NCI-H2196 treated with DMSO at 0.1 percent for 48 hours (cell line): ENCODE data around the gene PRUNE2.
"Not testable (repeated sequence)": the region's sequence is repeated elsewhere in the genome, so short reads cannot be mapped to it uniquely, and the experiment has no call there.

Experiments used
- DNase-seq: peaks from one replicate; lab custom pipeline; 2025; ENCODE audit not compliant: unreplicated experiment; lab: John Stamatoyannopoulos, UW

PRUNE2 gene

DNA sequence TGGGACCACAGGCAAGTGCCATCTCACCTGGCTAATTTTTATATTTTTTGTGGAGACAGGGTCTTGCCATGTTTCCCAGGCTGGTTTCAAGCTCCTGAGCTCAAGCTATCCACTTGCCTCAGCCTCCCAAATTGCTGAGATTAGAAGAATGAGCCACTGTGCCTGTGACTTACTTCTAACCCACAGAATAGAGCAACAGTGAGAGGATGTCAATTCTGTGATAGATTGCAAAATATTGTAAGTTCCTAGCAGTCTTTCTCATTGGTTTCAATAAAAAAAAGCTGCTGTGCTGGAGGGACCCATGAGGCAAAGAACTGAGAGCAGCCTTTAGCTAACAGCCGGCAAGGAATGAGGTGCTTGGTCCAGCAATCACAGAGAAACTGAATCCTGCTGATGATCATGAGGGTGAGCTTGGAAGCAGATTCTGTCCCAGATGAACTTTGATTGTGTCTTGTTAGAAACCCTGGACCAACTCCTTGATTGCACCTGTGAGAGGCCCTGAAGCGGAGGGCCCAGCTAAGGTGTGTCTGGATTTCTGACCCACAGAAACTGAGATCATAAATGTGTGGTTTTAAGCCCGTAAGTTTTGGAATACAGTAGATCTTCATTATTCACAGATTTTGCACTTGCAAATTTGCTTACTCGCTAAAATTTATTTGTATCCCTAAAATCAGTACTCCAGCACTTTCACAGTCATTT lies 297.2 kb downstream of the PRUNE2 start:
- DNase-seq: no peak

DNA sequence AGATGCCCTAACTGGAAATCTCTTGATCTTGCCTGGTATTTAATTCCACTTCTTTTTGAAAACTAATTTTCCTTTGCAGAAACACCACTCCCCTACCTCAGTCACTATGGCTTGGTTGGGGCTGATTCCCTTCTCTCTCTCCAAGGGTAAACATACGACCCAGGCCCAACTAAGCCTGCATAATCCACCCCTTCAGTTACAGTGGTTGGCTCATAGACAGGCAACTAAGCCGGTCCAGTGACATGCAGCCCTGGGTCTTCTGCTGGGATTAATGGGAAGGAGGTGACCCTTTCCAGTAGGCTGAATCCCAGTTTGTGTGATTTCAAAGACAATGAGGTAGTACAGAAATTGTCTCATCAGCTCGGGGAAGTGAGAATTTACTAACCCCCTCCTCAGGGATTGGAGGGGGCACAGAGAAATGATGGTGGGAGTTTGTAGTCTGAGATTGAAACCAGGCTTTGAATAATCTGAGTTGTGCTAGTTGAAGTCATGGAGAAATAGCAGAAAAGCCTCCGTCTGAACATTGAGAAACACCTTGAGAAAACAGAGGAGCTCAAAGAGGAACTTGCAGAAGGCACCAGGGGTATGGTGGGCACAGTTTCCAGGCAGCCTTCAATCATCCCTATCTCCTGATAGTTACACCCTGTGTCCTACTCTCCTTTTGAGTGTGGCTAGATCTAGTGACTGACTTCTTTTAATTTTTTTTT lies 298.0 kb downstream of the PRUNE2 start:
- DNase-seq: no peak

GRCh38 chr9:76605321-76605900 lies 300.5 kb downstream of the PRUNE2 start:
- DNase-seq: no peak

- DNase-seq: no peak
Measured at GRCh38 chr9:76603931-76604570, 301.9 kb downstream of the PRUNE2 start.

DNA sequence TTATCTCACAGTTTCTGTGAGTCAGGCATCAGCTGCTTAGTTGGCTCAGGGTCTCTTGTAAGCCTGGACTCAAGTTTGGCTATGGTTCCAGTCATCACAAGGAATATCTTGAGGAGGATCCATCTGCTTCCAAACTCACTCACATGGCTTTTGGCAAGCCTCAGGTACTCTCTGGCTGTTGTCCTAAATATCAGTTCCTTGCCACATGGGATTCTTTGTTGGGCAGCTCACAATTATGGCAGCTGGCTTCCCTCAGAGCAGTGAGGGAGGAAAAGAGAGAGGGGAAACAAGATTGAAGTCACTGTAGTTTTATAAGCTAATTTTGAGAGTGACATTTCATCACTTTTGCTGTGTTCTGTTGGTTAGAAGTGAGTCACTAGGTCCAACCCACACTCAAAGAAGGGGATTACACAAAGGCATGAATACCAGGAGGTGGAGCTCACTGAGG lies 302.4 kb downstream of the PRUNE2 start:
- no peak for DNase-seq

GRCh38 chr9:76602199-76602598 lies 303.7 kb downstream of the PRUNE2 start:
- no peak for DNase-seq

GRCh38 chr9:76600007-76600615 lies 305.8 kb downstream of the PRUNE2 start:
- peak; percentile 39 for DNase-seq

GRCh38 chr9:76598981-76599380 lies 306.9 kb downstream of the PRUNE2 start:
- DNase-seq: no peak

GRCh38 chr9:76595645-76596044 lies 310.3 kb downstream of the PRUNE2 start:
- DNase-seq: no peak

GRCh38 chr9:76594764-76595424 lies 311.0 kb downstream of the PRUNE2 start:
- no peak for DNase-seq

DNA sequence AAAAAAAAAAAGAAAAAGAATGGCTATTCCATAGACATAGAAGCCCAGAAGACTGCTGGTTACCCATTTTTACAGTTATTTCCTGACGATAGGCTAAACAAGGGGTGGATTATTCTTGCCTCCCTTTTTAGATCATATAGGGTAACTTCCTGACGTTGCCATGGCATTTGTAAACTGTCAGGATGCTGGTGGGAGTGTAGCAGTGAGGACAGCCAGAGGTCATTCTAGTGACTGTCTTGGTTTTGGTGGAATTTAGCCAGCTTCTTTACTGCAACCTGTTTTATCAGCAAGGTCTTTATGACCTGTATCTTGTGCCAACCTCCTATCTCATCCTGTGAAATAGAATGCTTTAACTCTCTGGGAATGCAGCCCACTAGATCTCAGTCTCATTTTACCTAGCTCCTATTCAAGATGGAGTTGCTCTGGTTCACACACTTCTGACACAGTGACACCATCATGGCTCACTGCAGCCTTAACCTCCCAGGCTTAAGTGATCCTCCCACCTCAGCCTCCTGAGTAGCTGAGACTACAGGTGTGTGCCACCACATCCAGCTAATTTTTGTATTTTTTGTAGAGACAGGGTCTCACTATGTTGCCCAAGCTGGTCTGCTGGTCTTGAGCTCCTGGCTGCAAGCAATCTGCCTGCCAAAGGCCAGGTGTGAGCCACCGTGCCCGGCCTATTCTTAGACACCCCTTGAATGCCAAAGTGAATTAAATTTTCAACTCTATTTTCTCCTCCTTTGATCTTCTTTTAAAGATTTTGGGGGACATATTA lies 311.8 kb downstream of the PRUNE2 start:
- not testable (repeated sequence) for DNase-seq

- DNase-seq: no peak
Measured at GRCh38 chr9:76592974-76593347, 313.0 kb downstream of the PRUNE2 start.

- DNase-seq: no peak
Measured at GRCh38 chr9:76592091-76592973, 313.6 kb downstream of the PRUNE2 start.

DNA sequence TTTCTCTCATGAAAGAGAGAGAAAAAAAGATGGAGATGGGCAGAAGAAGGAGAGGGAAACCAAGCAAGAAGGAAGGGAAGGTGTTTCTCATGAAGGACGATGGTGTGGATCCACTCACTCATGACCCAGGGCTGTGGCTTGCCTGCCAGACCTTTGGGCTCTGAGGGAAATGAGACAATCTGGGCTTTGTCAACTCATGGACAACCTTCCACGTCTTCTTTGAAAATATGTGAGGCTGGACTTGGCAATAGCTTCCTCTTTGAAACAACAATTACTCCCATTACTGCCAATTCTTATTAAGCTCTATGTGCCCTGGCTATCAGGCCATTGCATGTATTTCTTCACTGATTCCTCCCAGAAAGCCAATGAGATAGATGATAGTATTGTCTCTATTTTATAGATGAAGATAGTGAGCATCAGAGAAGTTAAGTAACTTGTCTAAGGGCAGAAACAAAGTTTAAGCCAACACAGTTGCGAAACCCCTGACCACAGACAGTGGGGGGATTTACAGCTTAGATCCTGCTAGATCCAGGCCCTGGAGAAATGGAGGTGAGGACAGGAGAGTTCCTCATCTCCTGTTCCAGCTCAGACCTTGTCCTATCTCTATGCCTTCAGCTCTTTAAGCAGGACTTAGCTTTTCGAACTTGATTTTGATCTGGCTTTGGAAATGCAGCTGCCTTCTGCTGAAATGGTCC lies 314.5 kb downstream of the PRUNE2 start:
- no peak for DNase-seq

GRCh38 chr9:76588316-76588715 lies 317.6 kb downstream of the PRUNE2 start:
- DNase-seq: no peak

DNA sequence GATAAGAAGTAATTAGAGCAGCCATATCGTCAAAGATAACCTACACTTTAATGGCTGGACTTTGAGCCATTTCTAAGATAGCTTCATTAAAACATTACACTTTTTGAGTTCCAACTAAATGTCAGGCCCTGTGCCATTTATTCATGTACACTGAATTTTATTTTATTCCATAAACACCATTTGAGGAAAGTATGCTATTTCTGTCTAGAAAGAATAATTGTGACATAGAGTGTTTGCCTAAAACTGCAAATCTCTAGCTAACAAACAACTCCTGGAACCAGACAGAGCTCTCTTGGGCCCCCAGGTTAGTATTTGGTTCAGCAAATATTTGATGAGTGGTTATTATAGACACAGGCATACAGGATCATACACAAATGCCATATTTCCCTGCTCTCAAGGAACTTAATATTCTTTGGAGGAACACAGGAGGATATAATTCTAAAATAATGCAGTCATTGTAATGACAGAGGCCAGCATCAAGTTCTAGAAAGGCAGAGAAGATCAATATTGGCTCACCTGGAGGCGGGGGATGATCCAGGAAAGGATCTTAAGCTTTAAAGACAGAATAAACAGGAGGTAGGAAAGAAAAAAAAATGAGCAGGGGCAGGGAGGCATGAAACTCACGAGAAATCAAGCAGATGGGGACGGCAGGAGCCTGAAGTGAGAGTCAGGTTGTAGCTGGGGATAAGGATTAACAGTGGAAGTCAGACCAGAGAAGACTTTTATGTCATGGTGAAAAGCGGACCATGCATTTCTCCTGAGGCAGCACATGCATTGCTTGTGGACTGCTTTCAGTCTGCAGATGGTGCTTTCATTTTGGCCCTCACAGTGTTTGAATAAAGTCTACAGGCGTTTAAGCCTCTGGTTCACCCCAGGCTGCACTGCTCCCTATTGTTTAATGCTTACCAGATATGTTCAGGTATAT lies 319.3 kb downstream of the PRUNE2 start:
- no peak for DNase-seq
